MCF 10A (cell line): ENCODE measurements around the gene AANAT. TPM values are rescaled to one million over a fixed set of nuclear protein-coding genes. Genes with fewer than 3 reads are reported as not detected.

Source experiments
- BruUV-seq: library from RNA; stranded (reverse); fragments of 400-500 nt; replicated peaks from 2 replicates; lab custom pipeline; 2021; lab: Mats Ljungman, UMichigan
- CTCF ChIA-PET: fragments of 300-600 bp; sonication (Branson Sonifier 250); formaldehyde crosslinking; extraction: SDS; loops from one replicate; lab custom pipeline; 2021; ENCODE audit warnings: antibody characterized with exemption, inconsistent platforms; lab: Yijun Ruan, JAX
- POLR2A ChIA-PET: fragments of 300-600, 350-650 bp; sonication (Branson Sonifier 250); formaldehyde crosslinking; extraction: SDS; loops from one replicate; lab custom pipeline; 2020; ENCODE audit warnings: antibody characterized with exemption, inconsistent platforms; lab: Yijun Ruan, JAX
- DNase-seq: peaks from one replicate; pipeline ENCODE4 v3.0.0-alpha.2; 2018; ENCODE audit not compliant: unreplicated experiment
- H3K27ac Mint-ChIP-seq: one replicate; pipeline ENCODE4 v1.8.0; 2022; ENCODE audit warnings: mild to moderate bottlenecking, low read depth, mixed read lengths; ENCODE audit not compliant: unreplicated experiment
- H3K27me3 Mint-ChIP-seq: one replicate; pipeline ENCODE4 v1.8.0; 2022; ENCODE audit warnings: mixed read lengths; ENCODE audit not compliant: insufficient read depth, unreplicated experiment
- H3K36me3 Mint-ChIP-seq: one replicate; pipeline ENCODE4 v1.8.0; 2022; ENCODE audit warnings: mild to moderate bottlenecking, moderate library complexity, mixed read lengths; ENCODE audit not compliant: insufficient read depth, unreplicated experiment
- H3K4me1 Mint-ChIP-seq: one replicate; pipeline ENCODE4 v1.8.0; 2022; ENCODE audit warnings: mixed read lengths; ENCODE audit not compliant: insufficient read depth, unreplicated experiment
- H3K4me3 Mint-ChIP-seq: one replicate; pipeline ENCODE4 v1.8.0; 2022; ENCODE audit warnings: mild to moderate bottlenecking, moderate library complexity, mixed read lengths; ENCODE audit not compliant: unreplicated experiment
- H3K9me3 Mint-ChIP-seq: one replicate; pipeline ENCODE4 v1.8.0; 2022; ENCODE audit warnings: mixed read lengths; ENCODE audit not compliant: unreplicated experiment
- CTCF ChIP-seq: fragments of 200-600 bp; IDR thresholded peaks from one replicate; pipeline ENCODE4 v1.8.0; 2022; ENCODE audit warnings: antibody characterized with exemption, mild to moderate bottlenecking; ENCODE audit not compliant: unreplicated experiment
- intact Hi-C: fragments of 100-400 bp; cut with micrococcal nuclease; formaldehyde crosslinking; loops from 2 replicates; pipeline ENCODE4 v1.14.1; 2022
- total RNA-seq: library from RNA; stranded (reverse); gene quantifications from 2 replicates; pipeline ENCODE4 v1.2.3, GENCODE V29; 2022

The AANAT gene
- total RNA-seq, 1 experiment from 2014 or later, result not detected

- Mint-ChIP-seq H3K4me1 (peaks cover 30% of the 10 kb centered on the region), H3K36me3 (peaks cover 5% of the 10 kb centered on the region), H3K9me3 (no peaks in the 10 kb centered on the region), H3K27ac (peak overlapping the region; percentile 85), H3K27me3 (no peaks in the 10 kb centered on the region), H3K4me3 (peak overlapping the region; percentile 80)
- TF ChIP-seq CTCF, result no peak
- ChIA-PET CTCF (interaction anchor here (0.5 to 2.4 kb wide), 8 partner anchors 8 to 91 kb away, joined by 3 to 12 read pairs (median 4); partner anchors contain the start of gene ST6GALNAC2), POLR2A (interaction anchor here (0.6 to 5.7 kb wide), 12 partner anchors 12 to 543 kb away, joined by 3 to 53 read pairs (median 5); partner anchors contain the start of genes AANAT, JMJD6, METTL23 and SPHK1)
- peak; percentile 57 for DNase-seq
- intact Hi-C loops, result no loop called here
- BruUV-seq, result no TSS peak
Observed at GRCh38 chr17:76499267-76499667, 31.9 kb downstream of the AANAT start.

- H3K9me3 Mint-ChIP-seq, result no peaks in the 10 kb centered on the region
- POLR2A ChIA-PET, result interaction anchor here (0.5 to 5.7 kb wide), 13 partner anchors 11 to 238 kb away, joined by 3 to 53 read pairs (median 5); partner anchors contain the start of genes AANAT, JMJD6, METTL23 and MFSD11
- H3K4me3 Mint-ChIP-seq, result peak overlapping the region; percentile 80
- intact Hi-C loops, result no loop called here
- H3K27me3 Mint-ChIP-seq, result no peaks in the 10 kb centered on the region
- H3K27ac Mint-ChIP-seq, result peak overlapping the region; percentile 90
- H3K4me1 Mint-ChIP-seq, result peaks cover 30% of the 10 kb centered on the region
- peak; percentile 52 for DNase-seq
- peaks cover 5% of the 10 kb centered on the region for H3K36me3 Mint-ChIP-seq
- no peak for TF ChIP-seq CTCF
- CTCF ChIA-PET, result interaction anchor here (0.6 to 11.5 kb wide), 7 partner anchors 15 to 629 kb away, joined by 3 to 134 read pairs (median 5); partner anchors contain the start of genes AANAT and ST6GALNAC2
- BruUV-seq, result no TSS peak
Observed at GRCh38 chr17:76500074-76500746, 32.8 kb downstream of the AANAT start.

GRCh38 chr17:76500747-76501017 is 33.3 kb downstream of the AANAT start:
- Mint-ChIP-seq H3K27me3 (no peaks in the 10 kb centered on the region), H3K36me3 (peaks cover 5% of the 10 kb centered on the region), H3K27ac (peak overlapping the region; percentile 90), H3K9me3 (no peaks in the 10 kb centered on the region), H3K4me3 (peak overlapping the region; percentile 80), H3K4me1 (peaks cover 30% of the 10 kb centered on the region)
- peak; percentile 28 for DNase-seq
- TSS peak; percentile 43 for BruUV-seq
- CTCF ChIA-PET, result interaction anchor here (0.7 to 11.5 kb wide), 2 partner anchors 15 to 34 kb away, joined by 3 to 134 read pairs; partner anchors contain the start of gene AANAT
- intact Hi-C loops, result no loop called here
- no peak for TF ChIP-seq CTCF
- POLR2A ChIA-PET, result interaction anchor here (0.5 to 5.7 kb wide), 11 partner anchors 11 to 238 kb away, joined by 3 to 53 read pairs (median 4); partner anchors contain the start of genes JMJD6, METTL23, MFSD11 and PRPSAP1

- no peaks in the 10 kb centered on the region for H3K9me3 Mint-ChIP-seq
- no TSS peak for BruUV-seq
- H3K36me3 Mint-ChIP-seq, result peaks cover 5% of the 10 kb centered on the region
- H3K27me3 Mint-ChIP-seq, result no peaks in the 10 kb centered on the region
- H3K27ac Mint-ChIP-seq, result peak within 1 kb of the TSS; percentile 90
- no peak for TF ChIP-seq CTCF
- H3K4me3 Mint-ChIP-seq, result peak within 1 kb of the TSS; percentile 80
- POLR2A ChIA-PET, result interaction anchor here (0.5 to 5.7 kb wide), 17 partner anchors 10 to 520 kb away, joined by 3 to 53 read pairs (median 4); partner anchors contain the start of genes AANAT, JMJD6, METTL23 and MFSD11
- peaks cover 30% of the 10 kb centered on the region for H3K4me1 Mint-ChIP-seq
- CTCF ChIA-PET, result interaction anchor here (0.8 to 11.5 kb wide), 6 partner anchors 10 to 93 kb away, joined by 3 to 134 read pairs (median 8); partner anchors contain the start of gene AANAT
- intact Hi-C loops, result no loop called here
- peak; percentile 84 for DNase-seq
Observed at GRCh38 chr17:76501018-76501826, 33.8 kb downstream of the AANAT start, which contains the start of gene RHBDF2. TSS of gene RHBDF2 (minus strand) at chr17:76501423. CDS start at chr17:76481524, 19,899 bp downstream.
